ENCODE results near the gene GAK.

Gene GAK

GRCh38 chr4:905485-906338 lies 26.4 kb downstream of the GAK start:
- DNase-seq, result no peak

GRCh38 chr4:903066-904046 lies 28.8 kb downstream of the GAK start:
- no peak for DNase-seq

GRCh38 chr4:901192-901910 lies 30.8 kb downstream of the GAK start:
- DNase-seq, result no peak

- no peak for DNase-seq
Observed at GRCh38 chr4:900721-901120, 31.4 kb downstream of the GAK start.

GRCh38 chr4:900073-900472 lies 32.0 kb downstream of the GAK start:
- no peak for DNase-seq

GRCh38 chr4:899556-899906 lies 32.6 kb downstream of the GAK start:
- no peak for DNase-seq

GRCh38 chr4:898869-899555 lies 33.1 kb downstream of the GAK start:
- no peak for DNase-seq

- no peak for DNase-seq
Observed at GRCh38 chr4:898123-898522, 34.0 kb downstream of the GAK start.

GRCh38 chr4:896630-897029 lies 35.5 kb downstream of the GAK start:
- no peak for DNase-seq

- DNase-seq, result no peak
Observed at GRCh38 chr4:896216-896615, 35.9 kb downstream of the GAK start.

- no peak for DNase-seq
Observed at GRCh38 chr4:895596-895995, 36.5 kb downstream of the GAK start.

- DNase-seq, result no peak
Observed at GRCh38 chr4:893995-894705, 38.0 kb downstream of the GAK start.

GRCh38 chr4:893276-893994 lies 38.7 kb downstream of the GAK start:
- DNase-seq, result no peak

- no peak for DNase-seq
Observed at GRCh38 chr4:892780-893179, 39.3 kb downstream of the GAK start.

- no peak for DNase-seq
Observed at GRCh38 chr4:891747-892146, 40.4 kb downstream of the GAK start.

- no peak for DNase-seq
Observed at GRCh38 chr4:890036-890695, 42.0 kb downstream of the GAK start.

GRCh38 chr4:889516-889915 lies 42.6 kb downstream of the GAK start:
- DNase-seq, result no peak

- no peak for DNase-seq
Observed at GRCh38 chr4:888029-888428, 44.1 kb downstream of the GAK start.

- DNase-seq, result no peak
Observed at GRCh38 chr4:887034-887763, 44.9 kb downstream of the GAK start.

- DNase-seq, result no peak
Observed at GRCh38 chr4:886244-886643, 45.9 kb downstream of the GAK start.
